Endometrium (tissue), 2 donors: Measurements from ENCODE around the gene ARHGEF26.

ENCODE experiments used
- FAIRE-seq: peaks from 2 replicates; lab custom pipeline; 2012; peaks lifted over from hg19 to GRCh38; lab: Jason Lieb, UNC
- donor health status: control.
- donor health status: control.

Gene ARHGEF26

DNA sequence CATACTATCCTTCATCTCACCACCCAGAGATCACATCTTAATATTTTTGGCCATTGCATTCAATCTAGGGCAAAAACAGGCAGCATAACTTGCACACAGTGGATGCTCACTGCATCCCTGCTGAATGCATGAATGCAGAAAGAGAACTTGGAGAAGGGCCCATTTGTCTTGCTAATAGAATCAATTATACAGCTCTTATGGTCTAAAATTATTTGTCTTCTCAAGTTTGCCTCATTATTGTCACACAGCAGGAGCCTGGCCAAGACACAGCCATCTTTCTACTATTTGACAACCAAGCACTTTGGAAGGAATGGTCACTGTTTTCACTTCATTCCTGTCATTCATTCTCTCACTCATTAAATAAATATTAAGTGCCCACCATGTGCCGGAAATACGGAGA lies 1.2 kb upstream of the ARHGEF26 start:
- no peak for FAIRE-seq

DNA sequence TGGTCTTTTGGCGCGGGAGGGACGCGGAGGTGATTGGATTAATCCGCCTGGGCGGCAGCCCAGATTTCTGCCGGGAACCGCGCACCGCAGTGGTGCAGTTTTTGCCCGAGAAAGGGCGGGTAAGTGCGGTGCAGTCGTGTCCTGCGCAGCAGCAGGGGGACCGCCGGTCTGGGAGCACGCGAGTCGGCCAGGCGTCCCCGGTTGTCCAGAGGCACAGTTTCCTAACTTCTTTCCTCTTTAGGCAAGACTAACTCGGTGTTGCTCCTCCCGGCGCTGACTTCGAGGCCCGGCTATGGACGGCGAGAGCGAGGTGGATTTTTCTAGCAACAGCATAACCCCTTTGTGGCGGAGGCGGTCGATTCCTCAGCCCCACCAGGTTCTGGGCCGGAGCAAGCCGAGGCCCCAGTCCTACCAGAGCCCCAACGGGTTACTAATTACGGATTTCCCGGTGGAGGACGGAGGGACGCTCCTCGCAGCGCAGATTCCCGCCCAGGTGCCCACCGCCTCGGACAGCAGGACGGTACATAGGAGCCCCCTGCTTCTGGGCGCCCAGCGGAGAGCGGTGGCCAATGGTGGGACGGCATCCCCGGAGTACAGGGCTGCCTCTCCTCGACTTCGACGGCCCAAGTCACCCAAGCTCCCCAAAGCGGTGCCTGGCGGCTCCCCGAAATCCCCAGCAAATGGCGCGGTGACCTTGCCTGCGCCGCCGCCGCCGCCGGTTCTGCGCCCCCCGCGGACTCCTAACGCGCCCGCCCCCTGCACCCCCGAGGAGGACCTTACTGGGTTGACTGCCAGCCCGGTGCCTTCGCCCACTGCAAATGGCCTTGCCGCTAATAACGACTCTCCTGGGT lies 736 bp downstream of the ARHGEF26 start:
- no peak for FAIRE-seq

DNA sequence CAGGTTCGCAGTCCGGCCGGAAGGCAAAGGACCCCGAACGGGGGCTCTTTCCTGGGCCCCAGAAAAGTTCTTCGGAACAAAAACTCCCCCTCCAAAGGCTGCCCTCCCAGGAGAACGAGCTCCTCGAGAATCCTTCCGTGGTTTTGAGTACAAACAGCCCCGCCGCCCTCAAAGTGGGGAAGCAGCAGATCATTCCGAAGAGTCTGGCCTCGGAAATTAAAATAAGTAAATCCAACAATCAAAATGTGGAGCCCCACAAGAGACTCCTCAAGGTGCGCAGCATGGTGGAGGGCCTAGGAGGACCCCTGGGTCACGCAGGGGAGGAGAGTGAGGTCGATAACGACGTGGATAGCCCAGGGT lies 1.3 kb downstream of the ARHGEF26 start:
- FAIRE-seq: no peak

DNA sequence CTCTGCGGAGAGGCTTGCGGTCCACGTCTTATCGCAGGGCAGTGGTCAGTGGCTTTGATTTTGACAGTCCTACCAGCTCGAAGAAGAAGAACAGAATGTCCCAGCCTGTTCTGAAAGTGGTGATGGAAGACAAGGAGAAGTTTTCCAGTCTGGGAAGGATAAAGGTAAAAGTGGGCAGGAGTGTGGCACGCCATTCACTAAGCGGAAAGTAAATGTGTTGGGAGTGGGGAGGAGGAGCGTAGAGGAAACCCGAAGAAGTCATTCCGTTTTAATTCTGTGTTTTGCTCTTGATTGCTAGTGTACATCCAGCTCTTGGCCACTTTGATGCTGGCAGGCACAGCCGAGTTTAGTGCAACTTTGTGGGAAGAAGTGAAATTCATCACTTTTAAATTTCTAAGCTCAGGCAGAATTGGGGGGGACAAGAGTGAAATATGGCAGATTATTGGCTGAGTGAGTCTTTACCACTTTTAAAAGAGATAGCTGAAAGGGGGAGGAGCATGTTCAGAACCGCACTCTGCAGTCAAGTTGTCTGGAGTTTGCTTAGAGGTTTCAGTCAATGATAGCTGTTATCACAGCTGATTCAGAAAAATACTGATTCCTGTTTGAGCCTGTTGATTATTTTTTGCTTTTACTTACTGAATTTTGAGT lies 1.8 kb downstream of the ARHGEF26 start:
- no peak for FAIRE-seq

DNA sequence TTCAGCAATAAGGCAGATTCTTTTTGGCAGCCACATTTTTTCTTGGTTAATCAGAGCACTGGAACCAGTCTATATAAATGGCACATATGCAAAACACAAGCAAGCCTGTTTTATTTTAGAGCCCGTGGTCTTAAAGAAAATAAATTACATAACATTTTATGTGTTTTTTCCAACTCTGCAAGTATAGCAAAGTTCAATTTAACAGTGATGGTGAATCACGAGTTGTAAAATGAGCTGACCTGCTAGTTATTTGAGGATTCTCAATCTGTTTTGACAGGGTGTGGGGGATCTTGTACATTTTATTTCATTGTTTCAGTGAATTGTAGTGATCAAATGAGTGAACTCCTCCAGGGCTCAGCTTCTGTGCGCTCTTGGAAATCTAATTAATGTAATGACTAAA lies 2.7 kb downstream of the ARHGEF26 start:
- peak; percentile 15 for FAIRE-seq

DNA sequence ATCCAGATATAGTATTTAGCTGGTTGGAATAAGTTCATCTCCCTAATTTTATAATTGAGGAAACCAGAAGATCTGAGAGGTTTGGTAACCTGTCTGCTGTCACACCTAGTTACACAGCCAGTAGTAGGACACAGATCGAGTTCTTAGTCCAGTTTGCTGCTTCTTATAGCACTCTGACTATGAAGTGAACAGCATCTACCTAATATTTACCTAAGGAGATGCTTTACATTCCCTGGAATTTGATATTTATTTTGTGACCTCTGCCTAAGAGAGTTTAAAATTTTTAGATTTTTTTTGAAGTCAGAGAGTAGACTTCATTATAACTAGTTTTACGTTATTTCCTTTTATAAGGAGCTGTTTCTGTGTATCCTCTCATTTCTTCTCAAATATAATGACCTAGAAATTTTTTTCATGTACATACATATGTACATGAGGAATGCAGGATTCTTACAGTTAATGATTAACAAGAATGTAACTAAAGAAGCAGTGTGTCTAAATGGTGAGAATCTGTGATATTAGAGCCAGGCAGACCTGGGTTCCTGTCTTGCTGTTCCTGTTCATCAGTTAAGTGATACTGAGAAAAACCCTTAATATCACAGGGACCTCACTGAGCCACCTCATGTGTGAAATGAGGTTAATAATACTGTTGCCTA lies 4.3 kb downstream of the ARHGEF26 start:
- no peak for FAIRE-seq

DNA sequence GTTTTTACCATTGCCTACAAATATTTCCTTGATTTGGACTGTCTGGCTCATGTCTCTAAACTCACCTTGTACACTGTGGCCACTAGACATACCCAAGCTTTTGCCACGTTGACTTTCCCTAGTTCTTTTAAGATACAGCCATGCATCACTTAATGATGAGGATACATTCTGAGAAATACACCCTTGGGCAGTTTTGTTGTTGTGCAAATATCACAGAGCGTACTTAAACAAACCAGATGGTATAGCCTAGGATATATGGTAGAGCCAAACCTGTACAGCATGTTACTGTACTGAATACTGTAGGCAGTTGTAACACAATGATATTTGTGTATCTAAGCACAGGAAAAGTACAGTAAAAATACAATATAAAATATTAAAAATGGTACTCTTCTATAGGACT lies 5.5 kb downstream of the ARHGEF26 start:
- FAIRE-seq: no peak

DNA sequence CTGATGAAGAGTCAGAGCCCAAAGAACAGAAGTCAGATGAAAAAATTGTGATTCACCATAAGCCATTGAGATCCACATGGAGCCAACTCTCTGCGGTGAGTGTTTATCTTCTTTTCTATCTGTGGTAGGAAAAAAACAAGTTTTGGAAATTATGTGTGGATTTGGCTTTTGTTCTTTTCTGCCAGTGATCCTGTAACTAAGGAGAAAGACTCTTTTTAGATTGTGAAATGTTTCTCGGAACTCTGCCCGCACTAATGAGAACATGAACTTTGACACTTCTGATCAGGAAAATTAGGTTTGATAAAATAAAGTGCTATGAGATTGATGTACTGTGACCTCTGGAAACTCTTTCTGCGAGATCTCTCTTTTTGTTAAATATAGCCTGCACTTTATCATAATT lies 8.4 kb downstream of the ARHGEF26 start:
- FAIRE-seq: no peak

DNA sequence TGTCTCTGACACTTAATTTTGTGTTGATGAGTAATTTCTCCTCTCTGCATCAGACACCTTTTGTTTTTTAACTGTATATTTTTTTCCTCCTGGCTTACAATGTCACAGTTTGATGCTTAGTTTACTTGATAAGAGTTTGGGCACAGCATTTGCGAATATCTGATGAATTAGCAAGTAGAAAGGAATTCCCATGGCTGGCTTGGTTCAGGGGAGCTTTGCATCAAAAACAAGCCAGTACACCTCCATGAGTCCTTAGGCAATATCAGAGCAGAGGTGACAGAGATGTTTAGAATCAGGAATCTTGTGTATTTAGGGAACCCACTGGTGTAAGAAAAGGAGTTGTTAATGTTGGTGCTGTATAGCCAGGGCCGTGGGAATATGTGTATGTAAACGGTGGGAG lies 9.3 kb downstream of the ARHGEF26 start:
- no peak for FAIRE-seq

DNA sequence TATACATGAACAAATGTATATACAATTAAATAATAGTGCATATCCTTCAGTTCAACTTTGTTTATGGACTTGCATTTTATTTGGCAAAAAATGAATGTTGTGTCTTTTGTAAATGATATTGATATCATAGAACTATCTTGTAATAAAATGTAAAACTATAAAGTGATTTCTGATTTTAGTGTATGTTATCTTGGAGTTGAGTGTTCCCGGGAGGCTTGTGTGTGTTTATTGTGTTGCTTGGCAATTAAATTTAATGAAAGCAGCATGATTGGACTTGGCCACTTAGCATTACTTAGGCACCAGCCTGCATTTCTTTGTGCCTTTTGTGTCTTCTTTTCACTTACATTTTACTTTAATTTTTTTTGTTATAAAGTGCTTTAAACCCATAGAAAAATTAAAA lies 10.6 kb downstream of the ARHGEF26 start:
- FAIRE-seq: no peak

DNA sequence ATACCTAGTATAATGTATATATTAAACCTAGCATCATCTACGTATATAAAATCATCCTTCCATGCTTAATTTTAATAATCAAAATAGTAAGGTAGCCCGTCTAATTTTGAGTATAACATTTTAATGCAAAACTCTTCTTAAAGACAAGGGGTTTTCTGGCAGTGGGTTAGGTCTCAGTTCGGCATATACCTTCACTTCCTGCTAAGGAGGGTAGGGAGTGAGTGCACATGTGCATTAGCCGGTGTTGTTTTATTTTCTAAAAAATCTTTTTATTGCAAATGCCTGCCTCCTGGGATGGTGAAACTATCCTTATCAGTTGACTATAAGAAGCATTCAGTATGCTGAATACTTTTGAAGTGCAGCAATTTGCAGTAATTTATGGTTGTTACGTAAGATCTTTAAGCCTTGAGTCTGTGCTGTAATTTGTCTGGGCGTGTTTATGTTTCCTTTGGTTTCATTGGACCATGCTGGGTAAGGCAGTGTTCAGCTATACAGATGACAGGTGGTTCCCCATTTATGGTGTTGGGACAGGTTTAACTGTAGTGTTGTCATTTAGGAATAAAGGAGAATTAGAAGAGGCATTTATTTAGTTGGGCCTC lies 11.7 kb downstream of the ARHGEF26 start:
- no peak for FAIRE-seq

DNA sequence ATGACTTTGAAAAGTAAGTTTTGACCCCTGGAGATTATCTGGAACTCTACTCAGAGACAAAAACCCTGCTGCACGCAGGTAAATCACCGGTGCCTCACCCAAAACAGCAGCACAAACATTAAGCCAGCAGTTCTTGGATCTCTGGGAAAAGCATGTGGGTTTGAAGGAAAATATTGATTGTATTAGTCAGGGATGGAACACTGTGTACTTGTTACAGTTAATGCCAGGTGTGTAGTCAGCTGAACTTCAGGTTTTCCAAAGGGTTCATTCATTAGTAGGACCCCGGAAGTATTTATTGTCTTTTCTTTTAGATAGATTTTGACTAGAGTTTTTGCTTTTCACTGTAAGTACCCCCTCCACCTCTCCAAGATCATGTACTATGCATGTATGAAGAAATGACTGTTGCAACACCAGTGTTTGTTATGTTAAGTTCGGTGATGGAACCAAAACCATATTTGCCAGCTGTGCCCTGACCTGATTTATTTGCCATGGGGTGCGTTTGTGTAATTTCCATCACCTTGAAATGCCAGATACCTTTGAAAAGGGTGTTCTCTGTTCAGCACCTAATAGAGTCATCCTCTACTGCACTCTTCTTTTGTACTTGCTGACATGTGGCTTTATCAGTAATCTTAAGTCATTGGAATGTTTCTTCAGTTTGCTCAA lies 14.5 kb downstream of the ARHGEF26 start:
- no peak for FAIRE-seq

DNA sequence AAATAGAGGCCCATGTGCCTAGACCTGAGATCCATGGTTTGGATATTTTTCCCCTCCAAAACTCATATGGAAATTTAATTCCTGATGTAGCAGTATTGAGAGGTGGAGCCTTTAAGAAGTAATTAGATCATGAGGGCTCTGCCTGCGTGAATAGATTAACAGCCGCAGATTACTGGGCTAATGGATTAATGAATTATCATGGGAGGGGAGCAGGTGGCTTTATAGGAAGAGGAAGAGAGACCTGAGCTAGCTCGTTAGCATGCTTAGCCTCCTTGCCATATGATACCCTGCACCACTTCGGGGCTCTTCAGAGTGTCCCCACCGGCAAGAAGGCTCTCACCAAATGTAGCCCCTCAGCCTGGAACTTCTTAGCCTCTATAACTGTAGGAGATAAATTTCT lies 15.8 kb downstream of the ARHGEF26 start:
- FAIRE-seq: no peak

DNA sequence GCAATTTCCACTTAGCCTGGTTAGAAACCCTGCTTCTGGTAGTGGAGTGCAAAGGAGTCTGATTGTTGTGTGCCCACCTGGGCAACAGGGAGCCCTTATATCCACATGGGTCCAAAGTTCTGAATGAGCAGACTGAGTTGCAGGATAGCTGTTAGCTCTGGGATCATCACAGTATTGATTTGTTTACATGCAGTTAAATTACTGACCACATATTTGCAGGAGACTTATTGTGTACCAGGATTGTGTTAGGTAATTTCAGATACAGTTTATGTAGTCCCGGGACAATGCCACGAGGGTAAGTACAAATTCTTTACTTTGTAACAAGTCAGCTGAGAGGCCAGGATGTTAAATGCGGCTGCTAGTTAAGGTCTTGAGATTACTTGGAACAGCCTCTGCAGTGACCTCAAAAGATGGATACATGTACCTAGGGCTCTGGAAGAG lies 18.8 kb downstream of the ARHGEF26 start:
- FAIRE-seq: no peak

DNA sequence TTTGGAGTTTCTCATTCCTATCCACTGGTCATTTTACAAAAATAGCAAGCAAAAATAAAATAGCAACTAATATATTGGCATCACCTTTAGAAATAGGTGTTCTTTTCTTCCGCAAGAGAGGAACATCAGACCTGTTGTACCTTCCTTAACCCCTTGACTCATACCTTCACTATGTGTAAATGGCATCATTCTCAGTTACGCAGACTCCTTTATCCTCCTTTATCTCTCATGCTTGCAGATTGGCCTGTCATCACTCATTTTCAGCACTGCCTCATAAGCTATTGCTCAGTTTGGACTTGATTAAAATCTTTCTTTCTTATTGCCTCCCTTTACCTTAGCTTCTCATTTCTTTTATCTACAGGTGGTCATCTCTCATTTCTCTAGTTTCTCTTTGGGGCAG lies 21.4 kb downstream of the ARHGEF26 start:
- no peak for FAIRE-seq

DNA sequence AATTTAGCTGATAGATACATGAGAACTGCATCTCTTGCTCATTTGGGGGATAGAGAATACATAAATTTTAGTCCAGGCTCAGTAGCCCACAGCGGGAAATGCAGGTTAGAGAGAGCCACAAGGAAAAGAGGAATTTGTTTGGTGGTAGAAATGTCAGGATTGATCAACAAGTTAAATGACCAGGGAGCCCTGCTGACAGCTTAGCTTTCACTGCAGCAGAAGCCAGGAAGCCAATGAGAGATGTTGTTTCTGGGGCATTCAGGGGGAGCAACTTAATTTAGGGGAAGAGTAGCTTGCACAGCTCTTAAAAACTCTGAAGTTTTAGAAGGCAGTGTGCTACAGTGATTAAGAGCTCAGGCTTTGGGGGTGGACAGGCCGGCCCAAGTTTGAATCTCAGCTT lies 22.7 kb downstream of the ARHGEF26 start:
- no peak for FAIRE-seq

DNA sequence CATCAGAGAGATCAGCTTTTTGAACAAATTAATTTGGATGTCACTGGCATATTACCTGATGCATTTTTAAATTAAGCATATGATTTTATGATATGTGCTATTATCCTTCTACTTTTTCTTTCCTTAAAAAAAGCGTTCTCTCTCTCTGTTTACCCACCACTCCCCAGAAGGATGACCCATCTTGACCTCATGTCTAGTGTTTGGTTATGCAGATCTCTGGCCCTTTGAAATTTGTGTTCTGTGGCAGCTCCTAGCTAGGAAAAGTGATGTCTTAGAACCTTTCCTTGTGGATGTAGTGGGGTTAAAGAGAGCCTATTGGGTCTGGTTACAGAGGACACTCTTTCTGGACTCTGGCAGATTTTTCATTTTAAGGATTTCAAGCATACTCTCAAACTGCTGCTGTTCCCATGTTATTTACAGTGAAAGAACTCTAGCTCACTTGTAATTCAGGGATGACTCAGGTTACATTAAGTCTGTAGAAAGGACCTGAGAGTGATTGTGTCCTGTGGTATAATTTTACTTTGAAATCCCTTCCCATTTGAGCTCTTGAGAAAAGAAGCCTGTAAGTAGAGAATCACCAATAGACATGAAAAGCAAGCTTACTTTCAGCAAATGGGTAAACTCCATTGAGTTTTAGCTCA lies 23.8 kb downstream of the ARHGEF26 start:
- no peak for FAIRE-seq

DNA sequence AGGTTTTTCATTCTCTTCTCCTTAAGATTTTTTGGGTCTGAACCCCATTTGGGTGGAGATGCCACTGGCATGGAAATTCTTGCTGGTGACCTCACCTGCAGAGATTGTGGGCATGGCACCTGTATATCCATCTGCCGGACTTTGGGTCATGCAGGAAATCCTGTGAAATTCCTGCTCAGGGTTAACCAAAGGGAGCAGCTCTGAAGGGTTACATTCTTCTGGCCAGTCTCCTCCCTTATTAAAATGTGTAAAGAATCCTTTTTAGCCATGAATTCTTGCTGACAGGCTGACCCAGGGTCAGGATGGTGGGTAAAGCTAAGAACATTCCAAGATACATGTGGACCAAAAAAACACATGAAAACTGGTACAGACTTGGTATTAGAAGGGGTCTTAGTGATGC lies 27.4 kb downstream of the ARHGEF26 start:
- FAIRE-seq: no peak

DNA sequence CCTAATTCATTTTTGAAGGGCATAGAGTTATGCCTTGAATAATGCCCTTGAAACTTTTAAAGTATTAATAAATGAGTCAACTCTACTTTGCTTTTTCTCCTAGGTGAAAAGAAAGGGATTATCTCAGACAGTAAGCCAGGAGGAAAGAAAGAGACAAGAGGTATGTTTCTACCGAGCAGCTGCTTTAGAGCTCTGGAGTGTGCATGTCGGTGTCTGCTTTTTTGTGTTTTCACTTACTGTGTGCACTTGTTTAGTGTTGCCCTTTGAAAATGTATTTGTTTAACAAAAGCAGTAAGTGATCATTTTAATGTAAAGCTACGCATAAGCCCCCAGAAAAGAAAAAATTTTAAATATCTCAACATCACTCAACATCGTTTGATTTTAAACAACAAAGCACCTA lies 28.1 kb downstream of the ARHGEF26 start:
- no peak for FAIRE-seq

DNA sequence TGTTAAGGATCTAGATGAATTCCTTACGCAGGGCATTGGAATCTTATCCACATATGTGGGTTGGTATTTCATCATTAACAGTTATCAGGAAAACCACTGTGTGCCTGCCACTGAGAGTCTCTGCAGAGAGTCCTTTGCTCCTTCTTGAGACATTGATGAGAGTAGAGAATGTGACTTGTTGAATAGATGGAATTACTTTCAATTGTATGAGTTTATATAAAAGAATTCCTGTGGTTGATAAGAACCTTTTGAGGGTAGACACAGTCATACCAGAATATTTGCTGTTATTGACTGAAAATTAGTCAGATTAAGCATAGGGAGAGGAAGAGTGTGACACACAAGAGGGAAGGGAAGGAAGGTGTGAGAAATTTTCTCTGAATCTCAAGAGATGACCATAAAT lies 30.8 kb downstream of the ARHGEF26 start:
- FAIRE-seq: no peak

DNA sequence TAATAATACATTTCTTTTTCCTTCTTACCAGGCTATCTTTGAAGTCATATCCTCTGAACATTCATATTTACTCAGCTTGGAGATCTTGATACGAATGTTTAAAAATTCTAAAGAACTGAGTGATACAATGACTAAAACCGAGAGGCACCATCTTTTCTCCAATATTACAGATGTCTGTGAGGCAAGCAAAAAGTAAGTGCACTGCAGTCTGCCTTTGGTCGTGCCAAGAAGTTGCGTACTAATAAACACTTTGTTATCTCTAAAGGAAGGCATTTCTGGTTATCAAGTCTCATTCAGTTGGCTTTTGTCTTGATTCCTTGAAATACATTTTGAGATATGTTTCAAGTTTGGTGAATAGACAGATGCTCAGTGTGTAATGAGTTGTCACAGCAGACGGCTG lies 31.6 kb downstream of the ARHGEF26 start:
- FAIRE-seq: no peak

DNA sequence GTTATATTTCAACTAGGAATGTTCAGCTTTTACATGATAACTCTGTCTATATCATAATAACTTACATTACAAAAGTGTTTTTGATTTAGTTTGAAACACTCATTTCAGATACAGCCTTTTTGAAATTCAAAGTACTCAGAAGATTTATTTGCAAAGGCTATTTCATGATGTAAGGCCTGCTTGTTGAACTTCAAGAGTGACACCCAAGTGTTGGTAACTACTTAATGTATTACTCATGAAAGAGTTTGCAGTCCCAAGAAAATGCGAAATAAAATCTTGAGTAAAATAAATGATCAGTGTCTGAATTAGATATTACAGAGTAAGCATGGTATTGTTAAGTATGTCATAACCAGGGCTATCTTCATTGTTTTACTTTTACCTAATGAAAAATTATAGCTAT lies 35.3 kb downstream of the ARHGEF26 start:
- no peak for FAIRE-seq
